IPS-15b (cell line): ENCODE results near the gene CYP2F1.
"Not testable (repeated sequence)": the region's sequence is repeated elsewhere in the genome, so short reads cannot be mapped to it uniquely, and the experiment has no call there.

ENCODE experiments used
- H3K27me3 ChIP-seq: one replicate; pipeline ENCODE4 v1.6.1; 2013; ENCODE audit warnings: low read length; ENCODE audit not compliant: control insufficient read depth, insufficient read depth
- H3K36me3 ChIP-seq: one replicate; pipeline ENCODE4 v1.6.1; 2013; ENCODE audit warnings: low read length; ENCODE audit not compliant: control insufficient read depth, insufficient read depth
- H3K4me1 ChIP-seq: one replicate; pipeline ENCODE4 v1.6.1; 2013; ENCODE audit warnings: mild to moderate bottlenecking, low read length; ENCODE audit not compliant: control insufficient read depth, insufficient read depth
- H3K4me3 ChIP-seq: one replicate; pipeline ENCODE4 v1.5.1; 2013; ENCODE audit warnings: low read depth, low read length
- H3K9ac ChIP-seq: one replicate; pipeline ENCODE4 v1.6.1; 2013; ENCODE audit warnings: low read depth, mild to moderate bottlenecking, low read length
- H3K9me3 ChIP-seq: one replicate; pipeline ENCODE4 v1.6.1; 2013; ENCODE audit warnings: mild to moderate bottlenecking, low read length; ENCODE audit not compliant: control insufficient read depth, insufficient read depth

CYP2F1 gene

DNA sequence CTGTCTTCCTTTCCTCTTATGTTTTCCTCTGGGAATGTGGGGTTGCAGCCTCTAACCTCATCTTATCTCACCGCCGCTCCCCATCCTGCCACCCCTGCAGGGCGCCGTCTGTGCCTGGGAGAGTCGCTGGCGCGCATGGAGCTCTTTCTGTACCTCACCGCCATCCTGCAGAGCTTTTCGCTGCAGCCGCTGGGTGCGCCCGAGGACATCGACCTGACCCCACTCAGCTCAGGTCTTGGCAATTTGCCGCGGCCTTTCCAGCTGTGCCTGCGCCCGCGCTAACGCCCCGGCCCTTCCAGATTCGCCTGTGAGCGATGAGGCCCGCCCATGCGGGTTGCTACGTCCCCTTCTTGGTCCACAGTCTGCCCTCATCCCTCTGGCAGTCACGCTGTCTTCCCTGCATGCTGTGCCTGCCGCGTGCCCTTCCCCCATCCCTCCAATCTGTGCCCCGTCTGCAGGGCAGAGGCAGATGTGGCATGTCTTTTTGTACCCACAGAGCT is 13.6 kb downstream of the CYP2F1 start:
- not testable (repeated sequence) for H3K9me3 ChIP-seq, H3K4me3 ChIP-seq, H3K36me3 ChIP-seq, H3K9ac ChIP-seq, H3K4me1 ChIP-seq, H3K27me3 ChIP-seq

- no peaks in the 10 kb centered on the region for H3K36me3 ChIP-seq
- H3K4me3 ChIP-seq = no peak overlapping the region
- H3K9ac ChIP-seq = no peak overlapping the region
- H3K9me3 ChIP-seq = no peaks in the 10 kb centered on the region
- H3K27me3 ChIP-seq = peaks cover 3% of the 10 kb centered on the region
- H3K4me1 ChIP-seq = no peaks in the 10 kb centered on the region
These were observed 14.5 kb downstream of the CYP2F1 start for GRCh38 chr19:41128692-41129091.

- H3K36me3 ChIP-seq = no peaks in the 10 kb centered on the region
- H3K9me3 ChIP-seq = no peaks in the 10 kb centered on the region
- H3K9ac ChIP-seq = no peak overlapping the region
- H3K27me3 ChIP-seq = peaks cover 5% of the 10 kb centered on the region
- no peak overlapping the region for H3K4me3 ChIP-seq
- no peaks in the 10 kb centered on the region for H3K4me1 ChIP-seq
These were observed 17.0 kb downstream of the CYP2F1 start for GRCh38 chr19:41131186-41131585.

- Histone ChIP-seq H3K27me3 (peaks cover 5% of the 10 kb centered on the region), H3K4me1 (no peaks in the 10 kb centered on the region), H3K9ac (no peak overlapping the region), H3K4me3 (no peak overlapping the region), H3K9me3 (no peaks in the 10 kb centered on the region), H3K36me3 (no peaks in the 10 kb centered on the region)
These were observed 19.0 kb downstream of the CYP2F1 start for GRCh38 chr19:41133260-41133659.

GRCh38 chr19:41134616-41135015 is 20.4 kb downstream of the CYP2F1 start:
- H3K4me1 ChIP-seq = no peaks in the 10 kb centered on the region
- no peak overlapping the region for H3K9ac ChIP-seq
- no peaks in the 10 kb centered on the region for H3K36me3 ChIP-seq
- H3K27me3 ChIP-seq = peaks cover 2% of the 10 kb centered on the region
- H3K9me3 ChIP-seq = no peaks in the 10 kb centered on the region
- H3K4me3 ChIP-seq = peak overlapping the region; percentile 35

- H3K36me3 ChIP-seq, H3K27me3 ChIP-seq, H3K4me1 ChIP-seq, H3K9ac ChIP-seq, H3K9me3 ChIP-seq: not testable (repeated sequence)
- peak overlapping the region; percentile 74 for H3K4me3 ChIP-seq
These were observed 21.5 kb downstream of the CYP2F1 start for GRCh38 chr19:41135390-41136384.

DNA sequence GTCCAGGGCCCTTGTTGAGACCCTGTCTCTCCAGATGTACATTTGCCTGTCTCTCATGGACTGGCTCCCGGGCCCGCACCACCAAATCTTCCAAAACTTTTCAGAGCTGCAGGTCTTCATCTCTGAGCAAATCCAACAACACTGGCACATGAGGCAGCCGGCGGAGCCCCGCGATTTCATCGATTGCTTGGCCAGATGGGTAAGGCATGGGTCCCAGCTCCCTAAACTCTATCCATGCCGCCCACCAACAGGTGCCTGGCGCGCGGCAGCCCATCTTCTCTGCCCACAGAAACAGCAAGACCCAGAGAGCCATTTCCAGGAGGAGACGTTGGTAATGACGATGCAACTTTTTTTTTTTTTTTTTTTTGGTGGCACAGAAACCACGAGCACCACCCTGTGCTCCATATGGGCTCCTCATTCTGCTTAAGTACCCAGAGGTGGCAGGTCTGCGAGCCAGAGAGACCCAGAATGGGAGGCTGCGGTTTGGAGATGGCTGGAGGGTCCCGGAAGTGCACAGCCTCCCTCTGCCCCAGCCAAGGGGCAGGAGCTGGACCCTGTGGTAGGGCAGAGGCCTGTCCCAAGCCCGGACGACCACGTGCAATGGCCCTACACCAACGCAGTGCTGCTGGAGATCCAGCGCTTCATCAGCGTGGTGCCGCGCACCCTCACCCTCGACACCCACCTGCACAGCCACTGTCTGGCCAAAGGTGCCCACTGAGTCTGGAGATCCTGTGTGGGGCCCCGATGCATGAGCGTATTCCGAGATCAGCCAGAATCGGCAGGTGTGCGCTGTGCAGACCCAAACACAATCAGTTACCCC is 22.6 kb downstream of the CYP2F1 start:
- H3K36me3 ChIP-seq = no peaks in the 10 kb centered on the region
- H3K9me3 ChIP-seq = no peaks in the 10 kb centered on the region
- H3K4me3 ChIP-seq = no peak overlapping the region
- no peaks in the 10 kb centered on the region for H3K4me1 ChIP-seq
- peaks cover 2% of the 10 kb centered on the region for H3K27me3 ChIP-seq
- no peak overlapping the region for H3K9ac ChIP-seq

DNA sequence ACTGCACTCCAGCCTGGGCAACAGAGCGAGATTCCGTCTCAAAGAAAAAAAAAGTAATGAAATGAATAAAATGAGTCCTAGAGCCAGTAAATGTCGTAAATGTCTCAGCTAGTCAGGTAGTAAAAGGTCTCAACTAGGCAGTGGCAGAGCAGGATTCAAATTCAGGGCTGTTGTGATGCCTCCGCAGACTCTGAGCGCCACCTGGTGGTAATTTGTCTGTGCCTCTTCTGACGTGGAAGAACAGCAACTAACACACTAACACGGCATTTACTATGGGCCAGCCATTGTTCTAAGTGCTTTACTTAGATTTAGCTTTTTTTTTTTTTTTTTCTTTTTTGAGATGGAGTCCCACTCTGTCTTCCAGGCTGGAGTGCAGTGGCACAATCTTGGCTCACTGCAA is 30.2 kb downstream of the CYP2F1 start:
- Histone ChIP-seq H3K9me3 (no peaks in the 10 kb centered on the region), H3K4me3 (no peak overlapping the region), H3K9ac (no peak overlapping the region), H3K27me3 (no peaks in the 10 kb centered on the region), H3K4me1 (no peaks in the 10 kb centered on the region), H3K36me3 (no peaks in the 10 kb centered on the region)

GRCh38 chr19:41149831-41150230 is 35.6 kb downstream of the CYP2F1 start:
- no peaks in the 10 kb centered on the region for H3K4me1 ChIP-seq
- H3K9ac ChIP-seq = no peak overlapping the region
- H3K9me3 ChIP-seq = no peaks in the 10 kb centered on the region
- H3K27me3 ChIP-seq = no peaks in the 10 kb centered on the region
- H3K36me3 ChIP-seq = no peaks in the 10 kb centered on the region
- H3K4me3 ChIP-seq = no peak overlapping the region

- not testable (repeated sequence) for H3K9ac ChIP-seq, H3K9me3 ChIP-seq, H3K36me3 ChIP-seq, H3K27me3 ChIP-seq, H3K4me3 ChIP-seq, H3K4me1 ChIP-seq
These were observed 36.8 kb downstream of the CYP2F1 start for GRCh38 chr19:41150986-41151385.

DNA sequence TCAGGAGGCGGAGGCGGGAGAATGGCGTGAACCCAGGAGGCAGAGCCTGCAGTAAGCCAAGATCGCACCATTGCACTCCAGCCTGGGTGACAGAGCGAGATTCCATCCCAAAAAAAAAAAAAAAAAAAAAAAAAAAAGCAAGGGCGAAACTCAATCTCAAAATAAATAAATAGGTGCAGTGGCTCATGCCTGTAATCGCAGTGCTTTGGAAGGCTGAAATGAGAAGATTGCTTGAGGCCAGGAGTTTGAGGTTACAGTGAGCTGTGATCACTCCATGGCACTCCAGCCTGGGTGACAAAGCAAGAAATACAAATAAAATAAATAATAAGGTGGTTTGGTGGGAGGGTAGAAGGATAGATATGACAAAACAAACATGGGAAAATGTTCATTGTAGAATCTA is 39.8 kb downstream of the CYP2F1 start:
- Histone ChIP-seq H3K9me3 (no peaks in the 10 kb centered on the region), H3K36me3 (no peaks in the 10 kb centered on the region), H3K4me3 (no peak overlapping the region), H3K27me3 (no peaks in the 10 kb centered on the region), H3K4me1 (no peaks in the 10 kb centered on the region), H3K9ac (no peak overlapping the region)
